COLO668 (cell line): Measurements from ENCODE around the gene JAK1.

Source experiments
- DNase-seq: peaks from one replicate; lab custom pipeline; 2025; ENCODE audit not compliant: unreplicated experiment; lab: John Stamatoyannopoulos, UW

The JAK1 gene

DNA sequence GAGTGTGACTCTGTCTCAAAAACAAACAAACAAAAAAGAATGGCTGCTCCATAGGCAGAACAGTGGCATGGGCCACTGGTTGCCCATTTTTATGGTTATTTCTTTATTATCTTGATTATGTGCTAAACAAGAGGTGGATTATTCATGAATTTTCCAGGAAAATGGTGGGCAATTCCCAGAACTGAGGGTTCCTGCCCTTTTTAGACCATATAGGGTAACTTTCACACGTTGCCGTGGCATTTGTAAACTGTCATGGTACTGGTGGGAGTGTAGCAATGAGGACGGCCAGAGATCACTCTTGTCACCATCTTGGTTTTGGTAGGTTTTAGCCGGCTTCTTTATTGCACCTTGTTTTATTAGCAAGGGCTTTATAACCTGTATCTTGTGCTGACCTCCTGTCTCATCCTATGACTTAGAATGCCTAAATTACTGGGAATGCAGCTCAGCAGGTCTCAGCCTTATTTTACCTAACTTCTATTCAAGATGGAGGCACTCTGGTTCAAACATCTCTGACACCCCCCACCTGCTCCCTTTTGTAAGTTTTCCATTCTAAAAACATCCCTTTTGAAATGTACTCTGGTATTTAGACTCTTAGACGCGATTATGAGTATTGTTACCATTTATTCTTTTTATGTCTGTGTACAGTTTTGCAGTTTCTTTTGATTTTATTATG lies 164.4 kb downstream of the JAK1 start:
- no peak for DNase-seq

DNA sequence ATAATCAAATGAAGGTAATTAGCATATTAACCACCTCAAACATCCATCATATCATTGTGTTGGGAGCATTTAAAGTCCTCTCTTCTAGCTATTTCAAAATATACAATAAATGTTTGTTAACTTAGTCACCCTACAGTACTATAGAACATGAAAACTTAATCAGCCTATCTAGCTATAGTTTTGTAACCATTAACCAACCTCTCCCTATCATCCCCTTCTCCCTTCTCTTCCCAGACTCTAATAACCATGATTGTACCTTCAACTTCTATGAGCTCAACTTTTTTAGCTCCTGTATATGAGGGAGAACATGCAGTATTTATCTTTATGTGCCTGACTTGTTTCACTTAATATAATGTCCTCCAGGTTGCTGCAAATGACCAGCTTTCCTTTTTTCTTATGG lies 167.5 kb downstream of the JAK1 start:
- no peak for DNase-seq

DNA sequence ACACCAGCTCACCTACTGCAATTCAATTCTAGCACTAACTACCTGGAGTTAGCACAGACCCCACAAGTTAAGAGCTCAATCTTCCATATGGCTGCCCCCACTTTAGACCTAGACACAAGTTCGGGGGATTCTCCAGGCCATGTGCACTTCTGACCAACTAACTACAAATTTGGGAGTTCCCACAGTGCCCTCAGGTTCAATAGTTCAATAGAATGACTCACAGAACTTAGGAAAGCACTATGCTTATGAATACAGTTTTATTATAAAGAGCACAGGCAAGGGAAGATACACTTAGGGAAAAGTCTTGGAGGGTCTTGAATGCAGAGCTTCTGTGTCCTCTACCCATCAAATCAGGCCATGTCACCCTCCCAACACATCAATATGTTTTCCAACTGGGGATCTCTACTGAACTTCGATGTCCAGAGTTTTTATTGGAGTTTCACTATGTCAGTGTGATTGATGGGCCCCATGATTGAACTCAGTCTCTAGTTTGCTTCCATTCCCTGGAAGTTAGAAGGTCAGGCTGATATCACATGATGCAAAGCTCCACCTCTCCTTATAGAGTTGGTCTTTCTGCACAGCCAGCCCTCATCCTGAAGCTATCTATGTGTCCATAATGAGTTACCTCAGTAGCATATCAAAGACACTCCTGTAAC lies 175.4 kb downstream of the JAK1 start:
- no peak for DNase-seq
